IMR-90 (cell line): ENCODE measurements around the gene TFEB. TPM values are rescaled to one million over a fixed set of nuclear protein-coding genes. Genes with fewer than 3 reads are reported as not detected.

Experiments
- ATAC-seq: fragments of 200-7000 bp; cut with Tn5 transposase; 2 replicates; pipeline ENCODE4 v1.9.1; 2020; ENCODE audit warnings: low read depth, mild to moderate bottlenecking, moderate library complexity
- BruUV-seq: library from RNA; stranded (reverse); fragments of 400-500 nt; replicated peaks from 2 replicates; lab custom pipeline; 2021; lab: Mats Ljungman, UMichigan
- CTCF ChIA-PET: fragments of 300-600 bp; formaldehyde crosslinking; extraction: SDS; loops from one replicate; lab custom pipeline; 2021; ENCODE audit warnings: antibody characterized with exemption; lab: Yijun Ruan, JAX
- POLR2A ChIA-PET: fragments of 300-600 bp; sonication (Branson Sonifier 250); formaldehyde crosslinking; loops from one replicate; lab custom pipeline; 2022; ENCODE audit warnings: antibody characterized with exemption; ENCODE audit not compliant: unreplicated experiment; lab: Charles Lee
- DNase-seq: peaks from one replicate; pipeline ENCODE4 v3.0.0; 2013
- H2AFZ ChIP-seq: replicated peaks from 2 replicates; pipeline ENCODE3; 2013; ENCODE audit warnings: low read length, mild to moderate bottlenecking; ENCODE audit not compliant: poor library complexity
- H2AK5ac ChIP-seq: 2 replicates; pipeline ENCODE4 v1.6.1; 2013; ENCODE audit warnings: low read depth, low read length, inconsistent platforms
- H2AK9ac ChIP-seq: replicated peaks from 2 replicates; pipeline ENCODE3; 2013; ENCODE audit warnings: mild to moderate bottlenecking, low read depth, low read length, moderate library complexity; ENCODE audit not compliant: poor library complexity
- H2BK120ac ChIP-seq: 2 replicates; pipeline ENCODE4 v1.6.1; 2013; ENCODE audit warnings: low read depth, low read length, inconsistent platforms
- H2BK15ac ChIP-seq: 3 replicates; pipeline ENCODE4 v1.6.1; 2013; ENCODE audit warnings: low read depth, low read length, inconsistent platforms
- H2BK20ac ChIP-seq: 2 replicates; pipeline ENCODE4 v1.6.1; 2013; ENCODE audit warnings: low read depth, mild to moderate bottlenecking, inconsistent platforms, low read length, moderate library complexity
- H2BK5ac ChIP-seq: 2 replicates; pipeline ENCODE4 v1.6.1; 2013; ENCODE audit warnings: mild to moderate bottlenecking, low read depth, low read length, inconsistent platforms; ENCODE audit not compliant: poor library complexity, severe bottlenecking
- H3K14ac ChIP-seq: replicated peaks from 2 replicates; pipeline ENCODE4 v1.6.1; 2013; ENCODE audit warnings: low read depth, low read length, inconsistent platforms
- H3K18ac ChIP-seq: 2 replicates; pipeline ENCODE4 v1.6.1; 2013; ENCODE audit warnings: low read depth, low read length, control low read depth
- H3K23ac ChIP-seq: 2 replicates; pipeline ENCODE4 v1.6.1; 2013; ENCODE audit warnings: low read depth, low read length, inconsistent platforms
- H3K27ac ChIP-seq: 2 replicates; pipeline ENCODE4 v1.5.1; 2013; ENCODE audit warnings: mild to moderate bottlenecking, control low read depth, low read length; ENCODE audit not compliant: insufficient read depth
- H3K27me3 ChIP-seq: 2 replicates; pipeline ENCODE4 v1.6.1; 2013; ENCODE audit warnings: low read length; ENCODE audit not compliant: control insufficient read depth, insufficient read depth
- H3K36me3 ChIP-seq: 2 replicates; pipeline ENCODE4 v1.6.1; 2013; ENCODE audit warnings: low read length, mixed read lengths; ENCODE audit not compliant: control insufficient read depth, insufficient read depth
- H3K4ac ChIP-seq: 2 replicates; pipeline ENCODE4 v1.6.1; 2013; ENCODE audit warnings: low read depth, low read length, inconsistent platforms
- H3K4me1 ChIP-seq: 2 replicates; pipeline ENCODE4 v1.6.1; 2013; ENCODE audit warnings: low read length, mixed read lengths; ENCODE audit not compliant: control insufficient read depth, insufficient read depth
- H3K4me2 ChIP-seq: 2 replicates; pipeline ENCODE4 v1.6.1; 2013; ENCODE audit warnings: low read depth, mild to moderate bottlenecking, control low read depth, low read length, moderate library complexity
- H3K4me3 ChIP-seq: 2 replicates; pipeline ENCODE4 v1.5.1; 2013; ENCODE audit warnings: low read depth, mild to moderate bottlenecking, control low read depth, low read length, moderate library complexity; ENCODE audit not compliant: insufficient read depth
- H3K56ac ChIP-seq: 2 replicates; pipeline ENCODE4 v1.6.1; 2013; ENCODE audit warnings: low read length, inconsistent platforms; ENCODE audit not compliant: insufficient read depth; ENCODE audit errors: extremely low read depth
- H3K79me1 ChIP-seq, 2 experiments: 2 replicates each; pipeline ENCODE4 v1.6.1; 2013; ENCODE audit warnings: low read length in 2 of 2, inconsistent platforms in 1 of 2, low read depth in 1 of 2
- H3K9ac ChIP-seq: 2 replicates; pipeline ENCODE4 v1.6.1; 2013; ENCODE audit warnings: low read depth, low read length, control low read depth
- H3K9me1 ChIP-seq: 2 replicates; pipeline ENCODE4 v1.6.1; 2013; ENCODE audit warnings: low read length, inconsistent platforms; ENCODE audit not compliant: insufficient read depth
- H3K9me3 ChIP-seq: 2 replicates; pipeline ENCODE4 v1.6.1; 2013; ENCODE audit warnings: low read length; ENCODE audit not compliant: control insufficient read depth, insufficient read depth
- H4K20me1 ChIP-seq: 2 replicates; pipeline ENCODE4 v1.6.1; 2013; ENCODE audit warnings: low read length, inconsistent platforms; ENCODE audit not compliant: insufficient read depth
- H4K5ac ChIP-seq: 2 replicates; pipeline ENCODE4 v1.6.1; 2013; ENCODE audit warnings: mild to moderate bottlenecking, low read depth, low read length, control low read depth
- H4K8ac ChIP-seq, 2 experiments: 2 replicates each; pipeline ENCODE4 v1.6.1; 2013; ENCODE audit warnings: low read depth in 2 of 2, low read length in 2 of 2, control low read depth in 1 of 2, inconsistent platforms in 1 of 2
- H4K91ac ChIP-seq: 2 replicates; pipeline ENCODE4 v1.6.1; 2013; ENCODE audit warnings: low read depth, low read length, inconsistent platforms; ENCODE audit not compliant: insufficient read depth
- CEBPB ChIP-seq: IDR thresholded peaks from 2 replicates; pipeline ENCODE4 v1.6.1; 2012; ENCODE audit warnings: low read depth, low read length, improper control_type of control experiment
- ELK1 ChIP-seq: fragments of 150-350 bp; IDR thresholded peaks from 2 replicates; pipeline ENCODE4 v1.6.1; 2016; ENCODE audit warnings: low read depth, mild to moderate bottlenecking, low read length, moderate library complexity, borderline replicate concordance
- NFE2L2 ChIP-seq: fragments of 150-350 bp; IDR thresholded peaks from 2 replicates; pipeline ENCODE4 v1.6.1; 2016; ENCODE audit warnings: low read depth, mild to moderate bottlenecking, low read length
- USF2 ChIP-seq: fragments of 150-350 bp; IDR thresholded peaks from 2 replicates; pipeline ENCODE4 v1.6.1; 2017; ENCODE audit warnings: mild to moderate bottlenecking, antibody characterized with exemption, low read length, low read depth
- WGBS, 2 experiments: methylation state at CpG; one replicate each; pipeline versions ENCODE4 v1.1.5 to v1.1.7; 2013; ENCODE audit warnings: missing lambda C conversion rate in 2 of 2; ENCODE audit not compliant: insufficient read length in 1 of 2; ENCODE audit errors: extremely low coverage in 2 of 2; 5-methylcytosine and 5-hydroxymethylcytosine counted together
- dilution Hi-C: fragments of 300-500 bp; cut with HindIII; formaldehyde crosslinking; loops from one replicate; pipeline ENCODE4 v1.14.3; 2018; ENCODE audit warnings: low sequenced_read_pairs; ENCODE audit not compliant: unreplicated experiment
- in situ Hi-C: fragments of 300-500 bp; cut with MboI; formaldehyde crosslinking; loops from 3 replicates; pipeline ENCODE4 v1.14.3; 2019; ENCODE audit warnings: low sequenced_read_pairs, inconsistent platforms, mixed read lengths
- intact Hi-C: fragments of 100-400 bp; cut with micrococcal nuclease; formaldehyde crosslinking; loops from 2 replicates; pipeline ENCODE4 v1.10.0; 2022
- polyA plus RNA-seq, 3 experiments: library from polyadenylated mRNA; depleted of rRNA; stranded (reverse); fragments of >200 nt; gene quantifications; 2 replicates each; pipeline ENCODE4 v1.2.3, GENCODE V29; 2012; ENCODE audit warnings: low replicate concordance in 1 of 3
- total RNA-seq: library from RNA; depleted of rRNA; stranded (reverse); fragments of >200 nt; gene quantifications from 2 replicates; pipeline ENCODE4 v1.2.3, GENCODE V29; 2012

Gene TFEB
- total and polyA plus RNA-seq, 2 of the 4 experiments (the other 2 are of a cell fraction): 4.5 to 4.9 TPM

- intact Hi-C loops: no loop called here
- WGBS, 2 experiments: no CpG with 5 or more reads among the region's 12 CpGs
Observed at GRCh38 chr6:41655646-41656001, 79.8 kb downstream of the TFEB start.

More at GRCh38 chr6:41655646-41656001, 79.8 kb downstream of the TFEB start:
- no peak overlapping the region for H3K23ac ChIP-seq
- H3K4me1 ChIP-seq: peaks cover 7% of the 10 kb centered on the region; the same call in 1 of the 2 replicates
- no peaks in the 10 kb centered on the region for H3K79me1 ChIP-seq
- no peak overlapping the region for H3K27ac ChIP-seq
- peaks cover 47% of the 10 kb centered on the region for H3K27me3 ChIP-seq
- H3K4me3 ChIP-seq: no peak overlapping the region
- H2AK5ac ChIP-seq: no peak overlapping the region
- in situ Hi-C loops: no loop called here
- H3K4me2 ChIP-seq: no peak overlapping the region
- no peak overlapping the region for H3K18ac ChIP-seq
- no peaks in the 10 kb centered on the region for H4K20me1 ChIP-seq
- no peak overlapping the region for H3K56ac ChIP-seq
- no peak overlapping the region for H3K4ac ChIP-seq
- ChIA-PET POLR2A (no interaction called here), CTCF (no interaction called here)
- no TSS peak for BruUV-seq
- peak overlapping the region; percentile 38; the same call in 1 of the 2 replicates for H4K5ac ChIP-seq
- dilution Hi-C loops: no loop called here
- ATAC-seq (peak; percentile 9; the same call in 1 of the 2 replicates), DNase-seq (no peak)
- H3K9me1 ChIP-seq: no peaks in the 10 kb centered on the region
- H2BK120ac ChIP-seq: peak overlapping the region; percentile 14
- no peak overlapping the region; the same call in 1 of the 2 replicates for H4K91ac ChIP-seq
- H2BK15ac ChIP-seq: no peak overlapping the region
- H2BK5ac ChIP-seq: no peak overlapping the region
- no peak overlapping the region for H3K14ac ChIP-seq
- H4K8ac ChIP-seq: peak overlapping the region; percentile 24 to 57; a peak in 3 of 4 replicates
- TF ChIP-seq USF2 (no peak), CEBPB (no peak), NFE2L2 (no peak), ELK1 (no peak)
- peak overlapping the region; percentile 82 for H2AFZ ChIP-seq
- no peaks in the 10 kb centered on the region for H3K36me3 ChIP-seq
- H3K9ac ChIP-seq: 0 out of 2 replicates have a peak overlapping the region, but pooled peaks have one; percentile 3
- H2AK9ac ChIP-seq: peak overlapping the region; percentile 52
- no peaks in the 10 kb centered on the region for H3K9me3 ChIP-seq
- H2BK20ac ChIP-seq: no peak overlapping the region
